Measurements from ENCODE around the gene A4GALT. TPM values are rescaled to one million over a fixed set of nuclear protein-coding genes. Genes with fewer than 3 reads are reported as not detected.

Gene A4GALT
- total and polyA plus RNA-seq, 2 of the 13 experiments (the other 11 are each of a cell fraction or from before 2014, with no cell fraction given) = 0.09 to 1.1 TPM

DNA sequence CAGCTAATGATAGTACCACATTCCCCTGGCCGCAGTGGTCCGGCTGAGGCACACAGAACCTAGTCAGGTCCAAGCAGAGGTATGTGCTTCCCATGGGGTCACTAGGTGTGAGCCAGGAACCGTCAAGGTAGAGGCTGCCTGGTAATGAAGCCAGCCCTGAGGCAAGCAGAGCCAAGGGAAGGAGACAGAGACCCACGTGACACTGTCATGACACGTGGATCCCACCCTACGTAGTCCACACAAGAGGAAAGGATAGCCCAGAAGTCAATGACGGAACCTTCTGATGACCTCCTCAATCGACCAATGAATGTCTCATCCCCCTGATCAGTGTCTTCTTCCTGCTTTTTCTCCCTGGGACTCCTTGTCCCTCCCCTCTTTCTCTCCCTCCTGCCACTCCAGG, 19.0 kb downstream of the A4GALT start:
- POLR2A ChIA-PET = no interaction called here
- TF ChIP-seq HNF4A (CRISPR knock-in tag; IDR thresholded peaks at IDR 0.05) = no peak
- TF ChIP-seq, protein P1, sequence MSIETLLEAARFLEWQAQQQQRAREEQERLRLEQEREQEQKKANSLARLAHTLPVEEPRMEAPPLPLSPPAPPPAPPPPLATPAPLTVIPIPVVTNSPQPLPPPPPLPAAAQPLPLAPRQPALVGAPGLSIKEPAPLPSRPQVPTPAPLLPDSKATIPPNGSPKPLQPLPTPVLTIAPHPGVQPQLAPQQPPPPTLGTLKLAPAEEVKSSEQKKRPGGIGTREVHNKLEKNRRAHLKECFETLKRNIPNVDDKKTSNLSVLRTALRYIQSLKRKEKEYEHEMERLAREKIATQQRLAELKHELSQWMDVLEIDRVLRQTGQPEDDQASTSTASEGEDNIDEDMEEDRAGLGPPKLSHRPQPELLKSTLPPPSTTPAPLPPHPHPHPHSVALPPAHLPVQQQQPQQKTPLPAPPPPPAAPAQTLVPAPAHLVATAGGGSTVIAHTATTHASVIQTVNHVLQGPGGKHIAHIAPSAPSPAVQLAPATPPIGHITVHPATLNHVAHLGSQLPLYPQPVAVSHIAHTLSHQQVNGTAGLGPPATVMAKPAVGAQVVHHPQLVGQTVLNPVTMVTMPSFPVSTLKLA (IDR thresholded peaks at IDR 0.05) = peak; percentile 60
- TF ChIP-seq, protein P2, sequence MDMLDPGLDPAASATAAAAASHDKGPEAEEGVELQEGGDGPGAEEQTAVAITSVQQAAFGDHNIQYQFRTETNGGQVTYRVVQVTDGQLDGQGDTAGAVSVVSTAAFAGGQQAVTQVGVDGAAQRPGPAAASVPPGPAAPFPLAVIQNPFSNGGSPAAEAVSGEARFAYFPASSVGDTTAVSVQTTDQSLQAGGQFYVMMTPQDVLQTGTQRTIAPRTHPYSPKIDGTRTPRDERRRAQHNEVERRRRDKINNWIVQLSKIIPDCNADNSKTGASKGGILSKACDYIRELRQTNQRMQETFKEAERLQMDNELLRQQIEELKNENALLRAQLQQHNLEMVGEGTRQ (IDR thresholded peaks at IDR 0.05; ENCODE audit: low read depth, low read length) = peak; percentile 75
- TF ChIP-seq, protein P2 (CRISPR knock-in tag; IDR thresholded peaks at IDR 0.05; ENCODE audit: borderline replicate concordance) = no peak
- ATAC-seq = no peak
- Histone ChIP-seq H4K20me1 (ENCODE audit: insufficient read depth, low read length) (no peaks in the 10 kb centered on the region), H3K27ac (ENCODE audit: extremely low read length, insufficient read depth, low read length) (no peak overlapping the region), H3K4me2 (ENCODE audit: low read depth, low read length) (no peak overlapping the region), H3K27me3 (ENCODE audit: control insufficient read depth in 1 of 2, insufficient read depth in 2 of 2, low read length in 2 of 2) (peaks cover 6 to 15% of the 10 kb centered on the region in 2 experiments; a peak in 3 of 5 replicates), H2AFZ (ENCODE audit: low read length) (no peak overlapping the region), H3K9me3 (ENCODE audit: low read length) (no peaks in the 10 kb centered on the region), H3K79me2 (ENCODE audit: insufficient read depth, low read length) (no peaks in the 10 kb centered on the region), H3K36me3 (replicated peaks in 1 of 2; ENCODE audit: control insufficient read depth in 1 of 2, insufficient read depth in 2 of 2, low read length in 2 of 2) (no peaks in the 10 kb centered on the region), H3K4me1 (ENCODE audit: insufficient read depth, low read length) (peaks cover 24% of the 10 kb centered on the region), H3K9ac (ENCODE audit: insufficient read depth, low read depth, low read length) (no peak overlapping the region), H3K4me3 (replicated peaks in 1 of 3; ENCODE audit: insufficient read depth in 1 of 3, low read depth in 2 of 3, low read length in 3 of 3) (no peak overlapping the region)
- in situ Hi-C loops (cut with HindIII; ENCODE audit: extremely low pct_ligation_motif_present, low pct_unique_long_range_greater_than_20kb) = no loop called here
- 24% methylated on average over 5 of the region's 8 CpGs for WGBS (ENCODE audit: low lambda C conversion rate)
- no TSS peak for BruUV-seq (replicated peaks)
- intact Hi-C loops (cut with micrococcal nuclease; ENCODE audit: unreplicated experiment) = no loop called here
- FAIRE-seq = no peak
- DNase-seq (ENCODE audit: low spot score) = no peak
- CTCF ChIA-PET (ENCODE audit: low intra/inter-chr PET ratio, low total read pairs) = no interaction called here

DNA sequence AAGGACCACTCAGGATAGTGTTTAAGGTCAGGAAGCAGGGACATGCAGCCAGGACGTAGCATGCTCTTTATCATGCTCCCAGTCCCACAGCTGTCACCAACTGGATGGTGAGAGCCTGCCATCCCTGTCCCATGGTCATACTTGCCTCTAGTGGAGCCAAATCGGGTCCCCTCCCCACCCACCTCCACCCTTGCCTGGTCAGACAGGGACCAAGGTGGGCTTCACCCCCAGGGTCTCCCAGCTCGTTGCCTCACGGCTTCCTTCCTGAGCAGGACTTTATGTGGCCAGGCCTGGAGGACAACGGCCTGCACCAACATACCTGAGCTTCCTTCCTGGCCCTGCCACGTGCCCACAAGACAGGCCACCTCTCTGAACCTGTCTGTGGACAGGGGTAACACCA, 19.8 kb downstream of the A4GALT start:
- no TSS peak for BruUV-seq (replicated peaks)
- FAIRE-seq (no peak), ATAC-seq (no peak), DNase-seq (ENCODE audit: low spot score) (no peak)
- in situ Hi-C loops (cut with HindIII; ENCODE audit: extremely low pct_ligation_motif_present, low pct_unique_long_range_greater_than_20kb) = no loop called here
- Histone ChIP-seq H3K27ac (ENCODE audit: extremely low read length, insufficient read depth, low read length) (no peak overlapping the region), H3K4me3 (replicated peaks in 1 of 3; ENCODE audit: insufficient read depth in 1 of 3, low read depth in 2 of 3, low read length in 3 of 3) (no peak overlapping the region), H3K79me2 (ENCODE audit: insufficient read depth, low read length) (no peaks in the 10 kb centered on the region), H3K36me3 (replicated peaks in 1 of 2; ENCODE audit: control insufficient read depth in 1 of 2, insufficient read depth in 2 of 2, low read length in 2 of 2) (no peaks in the 10 kb centered on the region), H3K4me2 (ENCODE audit: low read depth, low read length) (no peak overlapping the region), H3K9ac (ENCODE audit: insufficient read depth, low read depth, low read length) (no peak overlapping the region), H3K27me3 (ENCODE audit: control insufficient read depth in 1 of 2, insufficient read depth in 2 of 2, low read length in 2 of 2) (peaks cover 6 to 15% of the 10 kb centered on the region in 2 experiments; a peak in 3 of 5 replicates), H2AFZ (ENCODE audit: low read length) (no peak overlapping the region), H3K4me1 (ENCODE audit: insufficient read depth, low read length) (peaks cover 24% of the 10 kb centered on the region), H3K9me3 (ENCODE audit: low read length) (no peaks in the 10 kb centered on the region), H4K20me1 (ENCODE audit: insufficient read depth, low read length) (no peaks in the 10 kb centered on the region)
- ChIA-PET CTCF (ENCODE audit: low intra/inter-chr PET ratio, low total read pairs) (no interaction called here), POLR2A (no interaction called here)
- intact Hi-C loops (cut with micrococcal nuclease; ENCODE audit: unreplicated experiment) = no loop called here
- TF ChIP-seq DNMT1 (CRISPR knock-in tag; IDR thresholded peaks at IDR 0.05) = no peak
- WGBS (ENCODE audit: low lambda C conversion rate) = 60% methylated on average over 4 of the region's 6 CpGs

Data from HepG2 (cell line).